ENCODE data around the gene PRKAG2. TPM values are rescaled to one million over a fixed set of nuclear protein-coding genes. Genes with fewer than 3 reads are reported as not detected.

Gene PRKAG2
- total and polyA plus RNA-seq, 4 donors = 3.6 to 25.1 (median 16.8) TPM

DNA sequence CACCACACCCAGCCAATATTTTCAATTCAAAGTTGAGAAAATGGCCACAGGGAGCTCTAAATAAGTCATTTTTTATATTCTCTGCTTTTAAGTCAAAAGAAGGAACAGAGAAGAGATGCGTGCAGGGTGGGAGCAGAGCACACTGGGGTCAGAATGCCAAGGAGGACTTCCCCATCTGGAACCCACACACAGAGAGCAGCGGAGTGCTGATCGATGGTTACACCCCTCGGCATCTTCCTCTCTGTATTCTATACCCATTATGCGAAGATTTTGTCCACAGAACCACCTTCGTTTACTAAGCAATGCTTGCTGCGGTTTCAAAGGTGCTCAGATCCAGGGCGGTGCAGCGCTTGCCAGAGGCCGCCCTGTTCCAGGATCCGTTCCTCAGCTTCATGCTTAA lies 265.9 kb downstream of the PRKAG2 start (continued):
- TF ChIP-seq, protein P1, sequence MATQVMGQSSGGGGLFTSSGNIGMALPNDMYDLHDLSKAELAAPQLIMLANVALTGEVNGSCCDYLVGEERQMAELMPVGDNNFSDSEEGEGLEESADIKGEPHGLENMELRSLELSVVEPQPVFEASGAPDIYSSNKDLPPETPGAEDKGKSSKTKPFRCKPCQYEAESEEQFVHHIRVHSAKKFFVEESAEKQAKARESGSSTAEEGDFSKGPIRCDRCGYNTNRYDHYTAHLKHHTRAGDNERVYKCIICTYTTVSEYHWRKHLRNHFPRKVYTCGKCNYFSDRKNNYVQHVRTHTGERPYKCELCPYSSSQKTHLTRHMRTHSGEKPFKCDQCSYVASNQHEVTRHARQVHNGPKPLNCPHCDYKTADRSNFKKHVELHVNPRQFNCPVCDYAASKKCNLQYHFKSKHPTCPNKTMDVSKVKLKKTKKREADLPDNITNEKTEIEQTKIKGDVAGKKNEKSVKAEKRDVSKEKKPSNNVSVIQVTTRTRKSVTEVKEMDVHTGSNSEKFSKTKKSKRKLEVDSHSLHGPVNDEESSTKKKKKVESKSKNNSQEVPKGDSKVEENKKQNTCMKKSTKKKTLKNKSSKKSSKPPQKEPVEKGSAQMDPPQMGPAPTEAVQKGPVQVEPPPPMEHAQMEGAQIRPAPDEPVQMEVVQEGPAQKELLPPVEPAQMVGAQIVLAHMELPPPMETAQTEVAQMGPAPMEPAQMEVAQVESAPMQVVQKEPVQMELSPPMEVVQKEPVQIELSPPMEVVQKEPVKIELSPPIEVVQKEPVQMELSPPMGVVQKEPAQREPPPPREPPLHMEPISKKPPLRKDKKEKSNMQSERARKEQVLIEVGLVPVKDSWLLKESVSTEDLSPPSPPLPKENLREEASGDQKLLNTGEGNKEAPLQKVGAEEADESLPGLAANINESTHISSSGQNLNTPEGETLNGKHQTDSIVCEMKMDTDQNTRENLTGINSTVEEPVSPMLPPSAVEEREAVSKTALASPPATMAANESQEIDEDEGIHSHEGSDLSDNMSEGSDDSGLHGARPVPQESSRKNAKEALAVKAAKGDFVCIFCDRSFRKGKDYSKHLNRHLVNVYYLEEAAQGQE (IDR thresholded peaks at IDR 0.05) = no peak
- TF ChIP-seq NR2F2 (IDR thresholded peaks at IDR 0.05) = no peak

DNA sequence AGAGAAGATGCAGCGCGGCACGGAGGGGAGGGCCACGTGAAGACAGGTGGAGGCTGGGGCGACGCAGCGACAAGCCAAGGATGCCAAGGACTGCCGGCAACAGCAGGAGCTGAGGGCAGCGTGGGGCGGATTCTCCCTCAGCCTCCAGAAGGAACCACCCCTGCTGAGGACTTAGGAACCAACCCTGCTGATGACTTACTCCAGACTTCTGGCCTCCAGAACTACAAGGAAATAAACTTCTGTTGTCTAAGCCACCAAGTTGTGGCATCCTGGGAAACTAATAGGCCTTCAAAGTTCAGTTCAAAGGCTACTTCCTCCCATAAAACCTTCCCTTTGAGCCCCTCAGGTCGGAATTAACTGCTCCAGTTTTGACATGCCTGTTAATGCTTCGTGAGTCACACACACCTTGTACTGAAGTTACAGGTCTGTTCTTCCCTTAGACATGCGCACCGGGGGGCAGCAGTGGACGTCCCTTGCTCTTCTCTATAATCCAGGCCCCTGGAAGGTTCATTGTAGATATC lies 268.8 kb downstream of the PRKAG2 start:
- Histone ChIP-seq H3K9ac (ENCODE audit: low read depth in 1 of 2, low read length in 2 of 2) (no peak overlapping the region), H3K27ac (ENCODE audit: low read depth in 1 of 2, low read length in 2 of 2) (no peak overlapping the region), H3K4me3 (ENCODE audit: low read depth in 1 of 3, low read length in 3 of 3) (no peak overlapping the region), H3K36me3 (ENCODE audit: control insufficient read depth in 4 of 4, insufficient read depth in 3 of 4, low read depth in 1 of 4, low read length in 3 of 4) (peaks cover 0 to 16% (median 10%) of the 10 kb centered on the region in 4 donors), H3K9me3 (ENCODE audit: control insufficient read depth in 4 of 4, low read length in 3 of 4) (no peaks in the 10 kb centered on the region), H3K27me3 (ENCODE audit: control insufficient read depth in 4 of 4, insufficient read depth in 4 of 4, low read length in 3 of 4) (no peaks in the 10 kb centered on the region), H3K4me1 (ENCODE audit: control insufficient read depth in 4 of 4, insufficient read depth in 4 of 4, low read length in 3 of 4) (no peaks in the 10 kb centered on the region)
- no peak for DNase-seq (ENCODE audit: low spot score)
- 88% methylated on average over 15 of the region's 15 CpGs for WGBS
- TF ChIP-seq RXRA (IDR thresholded peaks at IDR 0.05) (no peak), HNF4A (conservative IDR thresholded peaks at IDR 0.05) (no peak), JUND (IDR thresholded peaks at IDR 0.05) (no peak), SP1 (IDR thresholded peaks at IDR 0.05) (no peak), NR2F2 (IDR thresholded peaks at IDR 0.05) (no peak), FOXA2 (IDR thresholded peaks at IDR 0.05) (no peak), HNF4G (IDR thresholded peaks at IDR 0.05) (no peak), FOXA1 (IDR thresholded peaks at IDR 0.05) (no peak), EGR1 (IDR thresholded peaks at IDR 0.05; ENCODE audit: low read depth in 2 of 2) (no peak), GABPA (IDR thresholded peaks at IDR 0.05 in 1 of 2, conservative IDR thresholded peaks at IDR 0.05 in 1 of 2) (no peak), YY1 (IDR thresholded peaks at IDR 0.05) (no peak), TAF1 (conservative IDR thresholded peaks at IDR 0.05) (no peak)
- TF ChIP-seq, protein P2, sequence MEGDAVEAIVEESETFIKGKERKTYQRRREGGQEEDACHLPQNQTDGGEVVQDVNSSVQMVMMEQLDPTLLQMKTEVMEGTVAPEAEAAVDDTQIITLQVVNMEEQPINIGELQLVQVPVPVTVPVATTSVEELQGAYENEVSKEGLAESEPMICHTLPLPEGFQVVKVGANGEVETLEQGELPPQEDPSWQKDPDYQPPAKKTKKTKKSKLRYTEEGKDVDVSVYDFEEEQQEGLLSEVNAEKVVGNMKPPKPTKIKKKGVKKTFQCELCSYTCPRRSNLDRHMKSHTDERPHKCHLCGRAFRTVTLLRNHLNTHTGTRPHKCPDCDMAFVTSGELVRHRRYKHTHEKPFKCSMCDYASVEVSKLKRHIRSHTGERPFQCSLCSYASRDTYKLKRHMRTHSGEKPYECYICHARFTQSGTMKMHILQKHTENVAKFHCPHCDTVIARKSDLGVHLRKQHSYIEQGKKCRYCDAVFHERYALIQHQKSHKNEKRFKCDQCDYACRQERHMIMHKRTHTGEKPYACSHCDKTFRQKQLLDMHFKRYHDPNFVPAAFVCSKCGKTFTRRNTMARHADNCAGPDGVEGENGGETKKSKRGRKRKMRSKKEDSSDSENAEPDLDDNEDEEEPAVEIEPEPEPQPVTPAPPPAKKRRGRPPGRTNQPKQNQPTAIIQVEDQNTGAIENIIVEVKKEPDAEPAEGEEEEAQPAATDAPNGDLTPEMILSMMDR (IDR thresholded peaks at IDR 0.05; ENCODE audit: low read depth, low read length, missing input control) = no peak
- TF ChIP-seq, protein P3, sequence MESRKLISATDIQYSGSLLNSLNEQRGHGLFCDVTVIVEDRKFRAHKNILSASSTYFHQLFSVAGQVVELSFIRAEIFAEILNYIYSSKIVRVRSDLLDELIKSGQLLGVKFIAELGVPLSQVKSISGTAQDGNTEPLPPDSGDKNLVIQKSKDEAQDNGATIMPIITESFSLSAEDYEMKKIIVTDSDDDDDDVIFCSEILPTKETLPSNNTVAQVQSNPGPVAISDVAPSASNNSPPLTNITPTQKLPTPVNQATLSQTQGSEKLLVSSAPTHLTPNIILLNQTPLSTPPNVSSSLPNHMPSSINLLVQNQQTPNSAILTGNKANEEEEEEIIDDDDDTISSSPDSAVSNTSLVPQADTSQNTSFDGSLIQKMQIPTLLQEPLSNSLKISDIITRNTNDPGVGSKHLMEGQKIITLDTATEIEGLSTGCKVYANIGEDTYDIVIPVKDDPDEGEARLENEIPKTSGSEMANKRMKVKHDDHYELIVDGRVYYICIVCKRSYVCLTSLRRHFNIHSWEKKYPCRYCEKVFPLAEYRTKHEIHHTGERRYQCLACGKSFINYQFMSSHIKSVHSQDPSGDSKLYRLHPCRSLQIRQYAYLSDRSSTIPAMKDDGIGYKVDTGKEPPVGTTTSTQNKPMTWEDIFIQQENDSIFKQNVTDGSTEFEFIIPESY (IDR thresholded peaks at IDR 0.05) = no peak
- TF ChIP-seq, protein P1 (IDR thresholded peaks at IDR 0.05) = no peak
- TF ChIP-seq, protein P4, sequence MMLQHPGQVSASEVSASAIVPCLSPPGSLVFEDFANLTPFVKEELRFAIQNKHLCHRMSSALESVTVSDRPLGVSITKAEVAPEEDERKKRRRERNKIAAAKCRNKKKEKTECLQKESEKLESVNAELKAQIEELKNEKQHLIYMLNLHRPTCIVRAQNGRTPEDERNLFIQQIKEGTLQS (IDR thresholded peaks at IDR 0.05) = no peak
- TF ChIP-seq, protein P5, sequence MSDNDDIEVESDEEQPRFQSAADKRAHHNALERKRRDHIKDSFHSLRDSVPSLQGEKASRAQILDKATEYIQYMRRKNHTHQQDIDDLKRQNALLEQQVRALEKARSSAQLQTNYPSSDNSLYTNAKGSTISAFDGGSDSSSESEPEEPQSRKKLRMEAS (IDR thresholded peaks at IDR 0.05) = no peak
